IMR-90 (cell line): Measurements from ENCODE around the gene RRP1. TPM values are rescaled to one million over a fixed set of nuclear protein-coding genes. Genes with fewer than 3 reads are reported as not detected.
"Not testable (repeated sequence)": the region's sequence is repeated elsewhere in the genome, so short reads cannot be mapped to it uniquely, and the experiment has no call there.

Experiments used
- ATAC-seq: fragments of 200-7000 bp; cut with Tn5 transposase; 2 replicates; pipeline ENCODE4 v1.9.1; 2020; ENCODE audit warnings: low read depth, mild to moderate bottlenecking, moderate library complexity
- BruUV-seq: library from RNA; stranded (reverse); fragments of 400-500 nt; replicated peaks from 2 replicates; lab custom pipeline; 2021; lab: Mats Ljungman, UMichigan
- CTCF ChIA-PET: fragments of 300-600 bp; formaldehyde crosslinking; extraction: SDS; loops from one replicate; lab custom pipeline; 2021; ENCODE audit warnings: antibody characterized with exemption; lab: Yijun Ruan, JAX
- POLR2A ChIA-PET: fragments of 300-600 bp; sonication (Branson Sonifier 250); formaldehyde crosslinking; loops from one replicate; lab custom pipeline; 2022; ENCODE audit warnings: antibody characterized with exemption; ENCODE audit not compliant: unreplicated experiment; lab: Charles Lee
- DNase-seq: peaks from one replicate; pipeline ENCODE4 v3.0.0; 2013
- H2AFZ ChIP-seq: replicated peaks from 2 replicates; pipeline ENCODE3; 2013; ENCODE audit warnings: low read length, mild to moderate bottlenecking; ENCODE audit not compliant: poor library complexity
- H2AK5ac ChIP-seq: 2 replicates; pipeline ENCODE4 v1.6.1; 2013; ENCODE audit warnings: low read depth, low read length, inconsistent platforms
- H2AK9ac ChIP-seq: replicated peaks from 2 replicates; pipeline ENCODE3; 2013; ENCODE audit warnings: mild to moderate bottlenecking, low read depth, low read length, moderate library complexity; ENCODE audit not compliant: poor library complexity
- H2BK120ac ChIP-seq: 2 replicates; pipeline ENCODE4 v1.6.1; 2013; ENCODE audit warnings: low read depth, low read length, inconsistent platforms
- H2BK15ac ChIP-seq: 3 replicates; pipeline ENCODE4 v1.6.1; 2013; ENCODE audit warnings: low read depth, low read length, inconsistent platforms
- H2BK20ac ChIP-seq: 2 replicates; pipeline ENCODE4 v1.6.1; 2013; ENCODE audit warnings: low read depth, mild to moderate bottlenecking, inconsistent platforms, low read length, moderate library complexity
- H2BK5ac ChIP-seq: 2 replicates; pipeline ENCODE4 v1.6.1; 2013; ENCODE audit warnings: mild to moderate bottlenecking, low read depth, low read length, inconsistent platforms; ENCODE audit not compliant: poor library complexity, severe bottlenecking
- H3K14ac ChIP-seq: replicated peaks from 2 replicates; pipeline ENCODE4 v1.6.1; 2013; ENCODE audit warnings: low read depth, low read length, inconsistent platforms
- H3K18ac ChIP-seq: 2 replicates; pipeline ENCODE4 v1.6.1; 2013; ENCODE audit warnings: low read depth, low read length, control low read depth
- H3K23ac ChIP-seq: 2 replicates; pipeline ENCODE4 v1.6.1; 2013; ENCODE audit warnings: low read depth, low read length, inconsistent platforms
- H3K27ac ChIP-seq: 2 replicates; pipeline ENCODE4 v1.5.1; 2013; ENCODE audit warnings: mild to moderate bottlenecking, control low read depth, low read length; ENCODE audit not compliant: insufficient read depth
- H3K27me3 ChIP-seq: 2 replicates; pipeline ENCODE4 v1.6.1; 2013; ENCODE audit warnings: low read length; ENCODE audit not compliant: control insufficient read depth, insufficient read depth
- H3K36me3 ChIP-seq: 2 replicates; pipeline ENCODE4 v1.6.1; 2013; ENCODE audit warnings: low read length, mixed read lengths; ENCODE audit not compliant: control insufficient read depth, insufficient read depth
- H3K4ac ChIP-seq: 2 replicates; pipeline ENCODE4 v1.6.1; 2013; ENCODE audit warnings: low read depth, low read length, inconsistent platforms
- H3K4me1 ChIP-seq: 2 replicates; pipeline ENCODE4 v1.6.1; 2013; ENCODE audit warnings: low read length, mixed read lengths; ENCODE audit not compliant: control insufficient read depth, insufficient read depth
- H3K4me2 ChIP-seq: 2 replicates; pipeline ENCODE4 v1.6.1; 2013; ENCODE audit warnings: low read depth, mild to moderate bottlenecking, control low read depth, low read length, moderate library complexity
- H3K4me3 ChIP-seq: 2 replicates; pipeline ENCODE4 v1.5.1; 2013; ENCODE audit warnings: low read depth, mild to moderate bottlenecking, control low read depth, low read length, moderate library complexity; ENCODE audit not compliant: insufficient read depth
- H3K56ac ChIP-seq: 2 replicates; pipeline ENCODE4 v1.6.1; 2013; ENCODE audit warnings: low read length, inconsistent platforms; ENCODE audit not compliant: insufficient read depth; ENCODE audit errors: extremely low read depth
- H3K79me1 ChIP-seq, 2 experiments: 2 replicates each; pipeline ENCODE4 v1.6.1; 2013; ENCODE audit warnings: low read length in 2 of 2, inconsistent platforms in 1 of 2, low read depth in 1 of 2
- H3K9ac ChIP-seq: 2 replicates; pipeline ENCODE4 v1.6.1; 2013; ENCODE audit warnings: low read depth, low read length, control low read depth
- H3K9me1 ChIP-seq: 2 replicates; pipeline ENCODE4 v1.6.1; 2013; ENCODE audit warnings: low read length, inconsistent platforms; ENCODE audit not compliant: insufficient read depth
- H3K9me3 ChIP-seq: 2 replicates; pipeline ENCODE4 v1.6.1; 2013; ENCODE audit warnings: low read length; ENCODE audit not compliant: control insufficient read depth, insufficient read depth
- H4K20me1 ChIP-seq: 2 replicates; pipeline ENCODE4 v1.6.1; 2013; ENCODE audit warnings: low read length, inconsistent platforms; ENCODE audit not compliant: insufficient read depth
- H4K5ac ChIP-seq: 2 replicates; pipeline ENCODE4 v1.6.1; 2013; ENCODE audit warnings: mild to moderate bottlenecking, low read depth, low read length, control low read depth
- H4K8ac ChIP-seq, 2 experiments: 2 replicates each; pipeline ENCODE4 v1.6.1; 2013; ENCODE audit warnings: low read depth in 2 of 2, low read length in 2 of 2, control low read depth in 1 of 2, inconsistent platforms in 1 of 2
- H4K91ac ChIP-seq: 2 replicates; pipeline ENCODE4 v1.6.1; 2013; ENCODE audit warnings: low read depth, low read length, inconsistent platforms; ENCODE audit not compliant: insufficient read depth
- MXI1 ChIP-seq: IDR thresholded peaks from 2 replicates; pipeline ENCODE4 v1.6.1; 2012; ENCODE audit warnings: low read depth, mild to moderate bottlenecking, low read length, moderate library complexity, borderline replicate concordance
- NFE2L2 ChIP-seq: fragments of 150-350 bp; IDR thresholded peaks from 2 replicates; pipeline ENCODE4 v1.6.1; 2016; ENCODE audit warnings: low read depth, mild to moderate bottlenecking, low read length
- RAD21 ChIP-seq: IDR thresholded peaks from 2 replicates; pipeline ENCODE4 v1.6.1; 2012; ENCODE audit warnings: low read length, improper control_type of control experiment
- RFX5 ChIP-seq: IDR thresholded peaks from 2 replicates; pipeline ENCODE4 v1.8.0; 2012; ENCODE audit warnings: low read depth, mild to moderate bottlenecking, low read length, moderate library complexity
- SMC3 ChIP-seq: fragments of 150-350 bp; IDR thresholded peaks from 2 replicates; pipeline ENCODE4 v1.6.1; 2016; ENCODE audit warnings: low read depth, mild to moderate bottlenecking, antibody characterized with exemption, low read length, moderate library complexity
- USF2 ChIP-seq: fragments of 150-350 bp; IDR thresholded peaks from 2 replicates; pipeline ENCODE4 v1.6.1; 2017; ENCODE audit warnings: mild to moderate bottlenecking, antibody characterized with exemption, low read length, low read depth
- WGBS, 2 experiments: methylation state at CpG; one replicate each; pipeline versions ENCODE4 v1.1.5 to v1.1.7; 2013; ENCODE audit warnings: missing lambda C conversion rate in 2 of 2; ENCODE audit not compliant: insufficient read length in 1 of 2; ENCODE audit errors: extremely low coverage in 2 of 2; 5-methylcytosine and 5-hydroxymethylcytosine counted together
- dilution Hi-C: fragments of 300-500 bp; cut with HindIII; formaldehyde crosslinking; loops from one replicate; pipeline ENCODE4 v1.14.3; 2018; ENCODE audit warnings: low sequenced_read_pairs; ENCODE audit not compliant: unreplicated experiment
- in situ Hi-C: fragments of 300-500 bp; cut with MboI; formaldehyde crosslinking; loops from 3 replicates; pipeline ENCODE4 v1.14.3; 2019; ENCODE audit warnings: low sequenced_read_pairs, inconsistent platforms, mixed read lengths
- intact Hi-C: fragments of 100-400 bp; cut with micrococcal nuclease; formaldehyde crosslinking; loops from 2 replicates; pipeline ENCODE4 v1.10.0; 2022
- polyA plus RNA-seq, 3 experiments: library from polyadenylated mRNA; depleted of rRNA; stranded (reverse); fragments of >200 nt; gene quantifications; 2 replicates each; pipeline ENCODE4 v1.2.3, GENCODE V29; 2012; ENCODE audit warnings: low replicate concordance in 1 of 3
- total RNA-seq: library from RNA; depleted of rRNA; stranded (reverse); fragments of >200 nt; gene quantifications from 2 replicates; pipeline ENCODE4 v1.2.3, GENCODE V29; 2012

RRP1 gene
- total and polyA plus RNA-seq, 2 of the 4 experiments (the other 2 are of a cell fraction) = 20.2 to 23.3 TPM

GRCh38 chr21:43842742-43843141 is 53.4 kb downstream of the RRP1 start:
- WGBS, 2 experiments = no CpG with 5 or more reads among the region's 2 CpGs
- no peak for DNase-seq
- no peak overlapping the region for H2AK9ac ChIP-seq
- no peaks in the 10 kb centered on the region for H4K20me1 ChIP-seq
- H3K36me3 ChIP-seq = no peaks in the 10 kb centered on the region
- no peaks in the 10 kb centered on the region for H3K79me1 ChIP-seq
- no peak overlapping the region for H2AFZ ChIP-seq
- H3K9me3 ChIP-seq = no peaks in the 10 kb centered on the region
- H3K9me1 ChIP-seq = no peaks in the 10 kb centered on the region
- H4K5ac ChIP-seq = no peak overlapping the region
- no peak overlapping the region for H2BK5ac ChIP-seq
- in situ Hi-C loops = no loop called here
- peaks cover 5% of the 10 kb centered on the region for H3K27me3 ChIP-seq
- no peak overlapping the region for H2BK20ac ChIP-seq
- no peak overlapping the region for H3K56ac ChIP-seq
- no peak overlapping the region for H3K4me3 ChIP-seq
- BruUV-seq = no TSS peak
- no peak overlapping the region for H3K4ac ChIP-seq
- H3K14ac ChIP-seq = no peak overlapping the region
- H3K9ac ChIP-seq = no peak overlapping the region
- no peak overlapping the region for H3K27ac ChIP-seq
- no peak overlapping the region for H2BK15ac ChIP-seq
- dilution Hi-C loops = no loop called here
- H2AK5ac ChIP-seq = no peak overlapping the region
- no peak overlapping the region for H4K8ac ChIP-seq
- H4K91ac ChIP-seq = no peak overlapping the region
- no peak overlapping the region for H2BK120ac ChIP-seq
- TF ChIP-seq MXI1 = no peak
- no peak for TF ChIP-seq SMC3
- TF ChIP-seq RFX5 = no peak
- TF ChIP-seq USF2 = no peak
- TF ChIP-seq RAD21 = no peak
- no peak for TF ChIP-seq NFE2L2
- H3K23ac ChIP-seq = no peak overlapping the region
- no peak for ATAC-seq
- ChIA-PET POLR2A (no interaction called here), CTCF (interaction anchor here (0.6 kb wide), 1 partner anchor 192 kb away, joined by 3 read pairs; no protein-coding TSS in a partner anchor)
- no peak overlapping the region for H3K18ac ChIP-seq
- no peaks in the 10 kb centered on the region for H3K4me1 ChIP-seq
- H3K4me2 ChIP-seq = no peak overlapping the region
- intact Hi-C loops = no loop called here

- H2BK120ac ChIP-seq, H4K8ac ChIP-seq, H3K9me1 ChIP-seq, H4K5ac ChIP-seq, intact Hi-C loops, dilution Hi-C loops, in situ Hi-C loops, H4K20me1 ChIP-seq, CTCF ChIA-PET, H3K9me3 ChIP-seq, H3K4me2 ChIP-seq, H2AK9ac ChIP-seq, H3K18ac ChIP-seq, H3K14ac ChIP-seq, H3K56ac ChIP-seq, H3K4me3 ChIP-seq, H4K91ac ChIP-seq, H3K79me1 ChIP-seq, H2AK5ac ChIP-seq, H2BK5ac ChIP-seq, H3K36me3 ChIP-seq, H2BK20ac ChIP-seq, H3K4me1 ChIP-seq, H2AFZ ChIP-seq, H2BK15ac ChIP-seq, DNase-seq, H3K23ac ChIP-seq, BruUV-seq, H3K9ac ChIP-seq, POLR2A ChIA-PET, H3K27ac ChIP-seq, H3K4ac ChIP-seq, ATAC-seq: not testable (repeated sequence)
- H3K27me3 ChIP-seq = peaks cover 11% of the 10 kb centered on the region
- no CpG with 5 or more reads among the region's 5 CpGs for WGBS, 2 experiments
Observed at GRCh38 chr21:43844906-43845305, 55.5 kb downstream of the RRP1 start.
